GM12892 (cell line): Measurements from ENCODE around the gene MND1.

Experiments
- POLR2A ChIP-seq: IDR thresholded peaks from 2 replicates; pipeline ENCODE4 v1.6.1; 2011; ENCODE audit warnings: low read depth, low read length, control low read depth
- TAF1 ChIP-seq: IDR thresholded peaks from 2 replicates; pipeline ENCODE4 v1.6.1; 2011; ENCODE audit warnings: low read depth, mild to moderate bottlenecking, control low read depth, low read length, borderline replicate concordance

- TF ChIP-seq TAF1 (no peak), POLR2A (no peak)
Observed at GRCh38 chr4:153394945-153395344, 50.5 kb downstream of the MND1 start.
